ENCODE data around the gene TLE6.

- TF ChIP-seq, protein P1, sequence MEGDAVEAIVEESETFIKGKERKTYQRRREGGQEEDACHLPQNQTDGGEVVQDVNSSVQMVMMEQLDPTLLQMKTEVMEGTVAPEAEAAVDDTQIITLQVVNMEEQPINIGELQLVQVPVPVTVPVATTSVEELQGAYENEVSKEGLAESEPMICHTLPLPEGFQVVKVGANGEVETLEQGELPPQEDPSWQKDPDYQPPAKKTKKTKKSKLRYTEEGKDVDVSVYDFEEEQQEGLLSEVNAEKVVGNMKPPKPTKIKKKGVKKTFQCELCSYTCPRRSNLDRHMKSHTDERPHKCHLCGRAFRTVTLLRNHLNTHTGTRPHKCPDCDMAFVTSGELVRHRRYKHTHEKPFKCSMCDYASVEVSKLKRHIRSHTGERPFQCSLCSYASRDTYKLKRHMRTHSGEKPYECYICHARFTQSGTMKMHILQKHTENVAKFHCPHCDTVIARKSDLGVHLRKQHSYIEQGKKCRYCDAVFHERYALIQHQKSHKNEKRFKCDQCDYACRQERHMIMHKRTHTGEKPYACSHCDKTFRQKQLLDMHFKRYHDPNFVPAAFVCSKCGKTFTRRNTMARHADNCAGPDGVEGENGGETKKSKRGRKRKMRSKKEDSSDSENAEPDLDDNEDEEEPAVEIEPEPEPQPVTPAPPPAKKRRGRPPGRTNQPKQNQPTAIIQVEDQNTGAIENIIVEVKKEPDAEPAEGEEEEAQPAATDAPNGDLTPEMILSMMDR (IDR thresholded peaks at IDR 0.05): no peak
- no peak for TF ChIP-seq POLR2A (IDR thresholded peaks at IDR 0.05)
These were observed 33.5 kb downstream of the TLE6 start for GRCh38 chr19:3010871-3011270.

Data from body of pancreas (tissue), 4 donors.